Left ventricle myocardium superior (tissue), 1 donor: Measurements from ENCODE around the gene AP3S2. TPM values are rescaled to one million over a fixed set of nuclear protein-coding genes. Genes with fewer than 3 reads are reported as not detected.
"Not testable (repeated sequence)": the region's sequence is repeated elsewhere in the genome, so short reads cannot be mapped to it uniquely, and the experiment has no call there.

Experiments
- ATAC-seq: fragments of 200-7000 bp; cut with Tn5 transposase; one replicate; pipeline ENCODE4 v1.9.1; 2020; ENCODE audit warnings: mild to moderate bottlenecking, moderate library complexity
- DNase-seq: peaks from one replicate; pipeline ENCODE4 v3.0.0-alpha.2; 2020
- intact Hi-C: fragments of 100-400 bp; cut with micrococcal nuclease; formaldehyde crosslinking; loops from one replicate; pipeline ENCODE4 v1.11.0; 2022
- long read RNA-seq: library from polyadenylated mRNA; unstranded; transcript quantifications from one replicate; pipeline ENCODE4 v2.0.0, GENCODE V29; 2021
- total RNA-seq: library from RNA; stranded (reverse); fragmentation: NEBNext Ultra II Directional; extraction: Animal tissue kit (Norgen Biotek cat#: 25700); gene quantifications from one replicate; pipeline ENCODE4 v1.2.1, GENCODE V29; 2021
- donor health status: DM: no; HTN: yes; CAD: no; lungs with severe emphysema.

AP3S2 gene
- 46.6 TPM for total RNA-seq
- long read RNA-seq, full-length matches to known transcripts = 99 of 116 reads
- long read RNA-seq, partial matches to known transcripts = 0 of 116 reads
- long read RNA-seq, other reads (novel, unspliced or antisense) = 17 of 116 reads

DNA sequence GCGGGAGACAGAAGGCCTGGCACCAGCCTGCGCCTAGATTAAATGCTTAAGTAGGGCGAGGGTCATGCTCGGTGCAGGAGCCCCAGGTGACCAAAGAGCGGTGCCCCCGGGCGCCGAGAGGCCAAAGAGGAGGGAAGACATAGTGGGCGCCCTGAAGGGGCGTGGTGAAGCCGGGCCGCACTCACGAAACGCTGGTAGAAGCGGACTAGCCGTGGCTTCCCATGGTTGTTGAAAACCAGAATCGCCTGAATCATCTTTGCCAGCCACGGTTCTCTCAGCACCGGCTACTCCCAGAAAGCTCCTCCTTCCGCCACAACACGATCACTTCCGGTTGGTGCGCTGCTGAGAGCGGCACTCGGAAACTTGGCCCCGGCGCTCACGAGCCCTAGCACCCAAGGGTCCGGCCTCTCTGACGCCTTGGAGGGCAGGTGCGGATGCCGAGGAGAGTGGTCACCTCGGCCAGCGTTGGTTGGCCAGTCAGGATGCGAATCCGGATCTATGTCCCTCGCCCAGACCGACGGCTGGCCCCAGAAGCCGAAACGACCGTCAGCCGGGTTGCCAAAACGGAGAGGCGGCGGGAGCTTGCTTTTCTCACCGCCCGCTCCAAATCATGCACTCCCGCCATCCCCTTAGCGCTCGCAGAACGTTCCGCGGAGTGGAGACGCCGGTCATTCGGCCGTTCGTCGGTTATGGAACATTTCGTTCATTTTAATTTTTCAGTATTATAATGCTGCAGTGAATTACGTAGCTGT lies at the start of gene AP3S2:
Gene AP3S2 (minus strand): TSS at position 299 of the 752 bp plus-strand sequence. CDS start 45 bp downstream, at position 254.
- ATAC-seq = peak; percentile 99

GRCh38 chr15:89939910-89940309 lies 46.1 kb upstream of the AP3S2 start:
- intact Hi-C loops = no loop called here
- DNase-seq = no peak

More for the DNA sequence above, at the start of gene AP3S2:
- DNase-seq = peak; percentile 92
- intact Hi-C loops = loop anchor here (10.0 kb wide), 1 partner anchor 181 kb away; no protein-coding TSS in a partner anchor

GRCh38 chr15:89939377-89939776 lies 45.6 kb upstream of the AP3S2 start:
- DNase-seq, intact Hi-C loops, ATAC-seq: not testable (repeated sequence)

More at GRCh38 chr15:89939910-89940309, 46.1 kb upstream of the AP3S2 start:
- no peak for ATAC-seq

DNA sequence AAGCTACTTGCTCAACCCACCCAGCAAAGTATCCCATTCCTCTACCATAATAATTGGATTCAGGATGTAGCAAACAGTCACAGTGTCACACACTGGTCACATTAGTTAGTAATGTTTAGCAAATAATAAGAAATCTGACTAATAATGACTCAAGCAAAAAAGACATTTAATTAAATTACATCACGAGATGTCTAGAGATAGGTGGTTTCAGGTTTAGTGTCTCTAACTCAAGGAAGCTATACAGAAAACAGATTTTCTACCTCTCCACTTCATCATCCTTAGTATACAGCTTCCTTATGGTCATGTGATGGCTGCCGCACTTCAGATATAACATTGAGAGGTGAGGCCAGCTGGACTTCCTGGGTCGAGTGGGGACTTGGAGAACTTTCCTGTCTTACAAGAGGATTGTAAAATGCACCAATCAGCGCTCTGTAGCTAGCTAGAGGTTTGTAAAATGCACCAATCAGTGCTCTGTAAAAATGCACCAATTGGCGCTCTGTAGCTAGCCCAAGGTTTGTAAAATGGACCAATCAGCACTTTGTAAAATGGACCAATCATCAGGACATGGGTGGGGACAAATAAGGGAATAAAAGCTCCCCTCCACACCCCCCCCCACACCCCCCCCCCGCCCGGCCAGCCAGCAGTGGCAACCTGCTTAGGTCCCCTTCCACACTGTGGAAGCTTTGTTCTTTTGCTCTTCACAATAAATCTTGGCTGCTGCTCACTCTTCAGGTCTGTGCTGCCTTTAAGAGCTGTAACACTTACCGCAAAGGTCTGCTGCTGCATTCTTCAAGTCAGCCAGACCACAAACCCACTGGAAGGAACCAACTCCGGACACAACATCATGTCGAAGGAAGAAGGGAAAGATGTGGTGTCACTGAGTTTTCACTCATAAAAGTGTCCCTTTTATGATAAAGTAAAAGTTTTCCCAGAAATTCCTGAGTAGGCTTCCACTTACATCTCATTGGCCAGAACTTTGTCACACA lies 43.9 kb upstream of the AP3S2 start:
- intact Hi-C loops = no loop called here
- ATAC-seq (no peak), DNase-seq (no peak)

- DNase-seq (no peak), ATAC-seq (no peak)
- intact Hi-C loops = no loop called here
These were observed 43.0 kb upstream of the AP3S2 start for GRCh38 chr15:89936786-89937265.

- intact Hi-C loops = no loop called here
- ATAC-seq (no peak), DNase-seq (no peak)
These were observed 42.4 kb upstream of the AP3S2 start for GRCh38 chr15:89936051-89936785.

DNA sequence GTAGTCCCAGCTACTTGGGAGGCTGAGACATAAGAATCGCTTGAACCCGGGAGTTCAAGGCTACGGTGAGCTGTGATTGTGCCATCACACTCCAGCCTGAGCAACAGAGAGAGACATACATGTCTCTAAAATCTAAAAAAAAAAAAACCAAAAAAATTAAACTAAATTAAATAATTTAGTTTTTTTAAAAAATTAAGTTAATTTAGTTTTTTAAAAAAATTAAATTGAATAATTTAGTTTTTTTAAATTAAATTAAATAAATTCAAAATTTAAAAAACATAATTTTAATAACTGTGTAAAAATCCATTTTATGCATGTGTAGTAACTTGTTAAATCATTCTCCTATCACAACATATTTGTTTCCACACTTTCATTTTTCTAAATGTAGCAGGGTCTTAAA lies 39.1 kb upstream of the AP3S2 start:
- intact Hi-C loops = no loop called here
- no peak for DNase-seq
- ATAC-seq = no peak

DNA sequence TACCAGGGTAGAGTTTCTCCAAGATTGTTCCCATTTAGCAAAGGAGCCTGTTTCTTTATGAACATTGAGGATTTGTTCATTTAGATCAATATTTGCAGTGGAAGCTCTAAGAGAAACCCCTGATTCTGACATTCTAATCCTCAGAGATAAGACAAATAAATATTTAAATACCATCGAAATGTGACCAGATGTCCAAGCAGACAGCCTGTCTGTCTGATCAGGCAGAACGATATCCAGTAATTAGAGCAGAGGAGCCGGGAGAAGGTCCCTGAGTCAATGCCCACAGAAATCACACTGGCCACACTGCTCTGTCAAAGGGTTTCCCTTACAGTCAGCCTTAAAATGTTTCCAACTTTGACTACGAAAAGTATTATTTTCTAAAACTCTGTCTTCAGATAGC lies 34.6 kb upstream of the AP3S2 start:
- ATAC-seq (no peak), DNase-seq (no peak)
- intact Hi-C loops = no loop called here

DNA sequence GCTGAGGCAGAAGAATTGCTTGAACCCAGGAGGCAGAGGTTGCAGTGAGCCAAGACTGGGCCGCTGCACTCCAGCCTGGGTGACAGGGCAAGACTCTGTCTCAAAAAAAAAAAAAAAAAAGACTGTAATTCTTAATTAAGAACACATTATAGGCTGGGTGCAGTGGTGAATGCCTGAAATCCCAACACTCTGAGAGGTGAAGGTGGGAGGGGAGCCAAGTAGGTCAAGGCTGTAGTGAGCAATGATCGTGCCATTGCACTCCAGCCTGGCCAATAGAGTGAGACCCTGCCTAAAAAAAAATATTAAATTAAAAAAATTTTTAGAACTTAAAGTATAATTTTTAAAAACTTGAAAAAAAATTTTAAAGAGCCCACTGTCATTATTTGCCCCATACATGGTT lies 32.4 kb upstream of the AP3S2 start:
- DNase-seq (no peak), ATAC-seq (no peak)
- intact Hi-C loops = no loop called here

DNA sequence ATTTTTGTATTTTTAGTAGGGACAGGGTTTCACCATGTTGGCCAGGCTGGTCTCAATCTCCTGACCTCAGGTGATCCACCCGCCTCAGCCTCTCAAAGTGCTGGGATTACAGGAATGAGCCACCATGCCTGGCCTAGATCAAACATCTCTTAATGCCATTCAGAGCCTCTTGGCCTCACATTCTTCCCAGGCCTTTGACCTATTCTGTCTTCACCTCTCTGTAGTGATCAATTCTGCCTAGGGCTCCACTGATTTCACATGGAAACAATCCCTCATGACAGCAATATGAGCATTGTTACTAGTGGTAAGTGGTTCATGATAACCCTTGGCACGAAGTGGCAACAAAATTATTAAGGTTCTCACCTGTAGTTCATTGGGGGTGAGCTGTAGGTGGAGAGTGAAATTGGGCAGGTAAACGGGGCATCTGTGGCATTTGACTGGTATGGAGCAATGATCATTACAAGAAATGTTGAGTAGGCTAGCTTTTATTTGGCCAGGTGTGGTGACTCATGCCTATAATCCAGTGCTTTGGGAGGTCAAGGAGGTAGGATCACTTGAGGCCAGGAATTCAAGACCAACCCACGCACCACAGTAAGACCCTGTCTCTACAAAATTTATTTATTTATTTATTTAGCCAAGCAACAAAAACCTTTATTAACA lies 23.8 kb upstream of the AP3S2 start:
- intact Hi-C loops = no loop called here
- DNase-seq (no peak), ATAC-seq (no peak)

GRCh38 chr15:89916660-89917059 lies 22.9 kb upstream of the AP3S2 start:
- intact Hi-C loops = no loop called here
- DNase-seq (no peak), ATAC-seq (no peak)

GRCh38 chr15:89912674-89913396 lies 19.0 kb upstream of the AP3S2 start, which contains the start of gene ARPIN:
ARPIN (minus strand) TSS chr15:89912952; CDS start chr15:89912835, 117 bp downstream.
- intact Hi-C loops = no loop called here
- ATAC-seq = peak; percentile 94
- DNase-seq = peak; percentile 81

GRCh38 chr15:89912145-89912673 lies 18.4 kb upstream of the AP3S2 start:
- intact Hi-C loops = no loop called here
- peak; percentile 65 for DNase-seq
- ATAC-seq = peak; percentile 89

GRCh38 chr15:89910891-89911626 lies 17.3 kb upstream of the AP3S2 start:
- no peak for DNase-seq
- intact Hi-C loops = no loop called here
- peak; percentile 18 for ATAC-seq

DNA sequence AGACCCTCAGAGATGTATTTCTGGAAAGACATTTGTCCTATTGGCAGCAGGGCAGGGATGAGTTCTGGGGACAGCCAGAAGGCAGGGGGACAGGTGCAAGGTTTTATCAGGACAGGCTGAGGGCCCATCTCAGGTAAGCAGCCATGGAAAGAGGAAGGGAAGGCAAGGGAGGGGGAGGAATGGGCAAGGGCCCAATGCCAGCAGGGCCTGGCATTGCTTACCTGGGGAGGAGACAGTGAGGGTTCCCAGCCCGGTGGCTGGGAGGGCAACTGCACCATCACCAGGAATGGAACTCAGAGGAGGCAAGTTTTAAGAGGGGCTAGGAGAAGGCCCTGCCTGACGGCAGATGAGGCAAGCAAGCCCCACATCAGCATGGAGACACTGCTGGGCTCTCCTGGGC lies 15.8 kb upstream of the AP3S2 start:
- no peak for ATAC-seq
- intact Hi-C loops = no loop called here
- DNase-seq = no peak

- intact Hi-C loops = no loop called here
- ATAC-seq (no peak), DNase-seq (no peak)
These were observed 14.4 kb upstream of the AP3S2 start for GRCh38 chr15:89908226-89908625.

- intact Hi-C loops = no loop called here
These were observed 13.5 kb upstream of the AP3S2 start for GRCh38 chr15:89907289-89907688.

More at GRCh38 chr15:89907289-89907688, 13.5 kb upstream of the AP3S2 start:
- ATAC-seq (no peak), DNase-seq (no peak)
